G401.6 (cell line): Measurements from ENCODE around the gene PTPRN2.
"Not testable (repeated sequence)": the region's sequence is repeated elsewhere in the genome, so short reads cannot be mapped to it uniquely, and the experiment has no call there.

Experiments
- FAIRE-seq: peaks from 2 replicates; lab custom pipeline; 2012; peaks lifted over from hg19 to GRCh38; lab: Jason Lieb, UNC

PTPRN2 gene

DNA sequence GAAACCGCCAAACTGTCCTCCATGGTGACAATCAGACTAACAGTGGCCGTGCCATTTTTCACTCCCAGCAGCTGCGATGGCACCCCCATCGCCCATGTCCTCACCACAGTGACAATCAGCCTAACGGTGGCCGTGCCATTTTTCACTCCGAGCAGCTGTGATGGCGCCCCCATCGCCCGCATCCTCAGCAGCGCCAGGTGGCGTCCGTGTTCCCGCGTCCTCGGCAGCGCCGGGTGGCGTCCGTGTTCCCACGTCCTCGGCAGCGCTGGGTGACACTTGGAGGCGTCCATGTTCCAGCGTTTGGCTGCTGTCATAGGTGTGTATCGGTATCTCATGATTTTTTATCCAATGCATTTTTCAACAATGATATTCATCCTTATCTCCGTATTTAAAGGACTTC is 267.3 kb downstream of the PTPRN2 start:
- no peak for FAIRE-seq

DNA sequence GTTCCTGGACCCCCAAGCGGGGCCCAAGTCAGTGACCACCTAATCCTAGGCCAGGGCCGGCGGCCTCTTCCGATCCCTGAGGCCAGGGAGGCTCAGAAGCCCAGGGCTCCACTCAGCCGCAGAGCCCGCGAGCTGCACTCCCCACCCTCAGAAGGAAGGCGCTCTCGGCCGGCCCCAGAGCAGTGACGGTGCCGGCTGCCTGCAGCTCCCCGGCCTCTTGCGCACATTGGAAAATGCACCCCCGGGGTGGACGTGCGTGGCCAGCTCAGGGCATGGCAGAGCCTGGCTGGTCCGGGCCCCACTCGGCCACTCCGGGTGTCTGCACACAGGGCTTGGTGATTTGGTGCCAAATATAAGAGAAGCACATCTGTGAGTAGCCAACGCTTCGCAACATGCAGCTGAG is 269.1 kb downstream of the PTPRN2 start:
- FAIRE-seq, result no peak

DNA sequence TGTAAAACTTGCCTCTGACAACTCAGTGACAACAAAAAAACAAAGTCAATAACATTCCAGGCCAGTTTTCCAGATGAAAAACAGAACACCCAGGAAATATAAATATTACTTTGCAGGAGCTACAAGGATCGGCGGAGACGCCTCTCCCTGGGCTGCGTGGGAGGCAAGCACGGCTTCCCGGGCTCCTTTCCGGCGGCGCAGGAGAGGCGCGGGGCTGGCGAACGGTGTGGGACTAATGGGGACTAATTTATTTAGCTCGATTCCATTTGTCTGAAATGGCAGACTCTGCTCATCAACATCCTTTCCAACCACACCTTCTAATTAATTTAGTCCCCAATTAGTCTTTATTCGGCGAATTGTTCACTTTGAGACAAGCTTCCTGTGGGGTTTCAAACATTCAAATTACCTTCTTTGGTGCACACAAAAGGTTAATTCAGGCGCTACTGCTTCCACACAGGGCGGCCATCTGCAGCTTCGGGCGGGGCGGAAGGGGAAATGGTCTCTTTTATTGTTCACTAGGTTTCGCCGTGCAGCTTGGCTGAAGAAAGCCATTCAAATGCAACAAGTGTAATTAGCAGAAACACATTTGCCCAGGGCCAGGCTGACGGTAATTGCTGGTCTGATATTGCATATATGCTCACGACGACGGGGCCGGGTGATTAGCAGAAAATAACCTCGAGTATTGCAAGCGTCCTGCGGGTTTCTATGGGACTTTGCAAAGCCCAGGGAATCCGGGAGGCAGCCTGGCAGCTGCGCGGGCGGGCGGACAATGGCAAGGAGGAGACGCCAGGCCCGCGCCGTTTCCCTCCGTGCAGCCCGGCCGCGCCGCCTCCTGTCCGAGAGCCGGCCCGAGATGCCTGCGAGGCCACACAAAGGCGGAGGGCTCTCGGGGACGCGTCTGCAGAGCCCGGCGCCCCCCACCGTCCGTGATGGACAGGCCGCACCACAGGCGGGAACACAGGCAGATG is 270.1 kb downstream of the PTPRN2 start:
- no peak for FAIRE-seq

DNA sequence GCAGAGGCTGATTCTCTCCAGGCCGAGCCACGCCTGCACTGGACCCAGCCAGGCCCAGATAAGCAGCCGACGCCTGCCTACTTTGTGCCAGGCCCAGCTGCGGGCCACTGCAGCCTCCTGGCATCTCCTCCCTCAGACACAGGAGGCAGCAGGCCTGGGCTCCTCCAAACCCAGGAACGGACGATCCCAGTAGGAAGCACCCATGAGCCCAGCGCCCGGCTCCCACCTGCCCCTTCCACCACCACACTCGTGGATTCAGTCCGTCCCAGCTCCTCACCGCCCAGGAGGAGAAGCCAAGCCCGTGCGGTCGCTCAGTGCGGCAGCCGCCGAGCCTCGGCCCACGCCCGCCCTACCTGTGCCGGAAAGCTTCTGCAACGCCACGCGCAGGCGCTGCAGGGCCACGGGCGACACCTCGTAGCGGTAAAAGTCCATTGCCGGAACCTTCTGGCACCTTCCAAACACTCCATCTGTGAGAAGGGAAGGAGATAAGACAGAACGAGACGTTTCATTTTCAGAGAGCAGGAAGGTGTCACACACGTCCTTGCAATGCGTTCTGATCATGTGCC is 271.1 kb downstream of the PTPRN2 start:
- no peak for FAIRE-seq

DNA sequence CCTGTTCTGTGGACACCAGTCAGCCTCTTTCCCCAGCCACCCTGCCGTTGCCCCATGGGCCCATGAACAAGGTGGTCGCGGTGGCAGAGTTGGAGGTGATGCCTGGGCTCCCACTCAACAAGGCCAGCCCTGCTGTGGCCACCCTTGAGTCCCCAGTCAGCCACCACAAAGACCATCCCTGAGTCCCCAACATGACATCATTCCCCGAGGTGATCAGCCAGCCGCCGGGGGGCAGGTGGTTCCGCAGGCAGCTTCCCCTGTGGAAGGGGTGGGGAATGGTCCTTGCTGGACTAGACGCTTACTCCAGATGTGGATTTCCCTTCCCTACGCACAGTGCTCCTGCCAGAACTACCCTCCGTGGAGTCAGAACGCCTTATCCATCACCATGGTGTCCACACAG is 271.7 kb downstream of the PTPRN2 start:
- no peak for FAIRE-seq

DNA sequence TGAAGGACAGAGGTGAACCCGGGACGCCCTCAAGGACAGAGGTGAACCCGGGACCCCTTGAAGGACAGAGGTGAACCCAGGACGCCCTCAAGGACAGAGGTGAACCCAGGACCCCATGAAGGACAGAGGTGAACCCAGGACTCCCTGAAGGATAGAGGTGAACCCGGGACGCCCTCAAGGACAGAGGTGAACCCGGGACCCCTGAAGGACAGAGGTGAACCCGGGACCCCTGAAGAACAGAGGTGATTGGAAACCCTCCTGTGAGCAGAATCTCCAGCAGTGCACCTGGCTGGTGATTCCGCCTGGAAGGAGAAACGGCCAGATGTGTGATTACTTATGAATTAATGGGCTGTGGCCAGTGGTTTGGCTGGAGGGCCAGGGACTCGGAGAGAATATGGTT is 272.3 kb downstream of the PTPRN2 start:
- no peak for FAIRE-seq

DNA sequence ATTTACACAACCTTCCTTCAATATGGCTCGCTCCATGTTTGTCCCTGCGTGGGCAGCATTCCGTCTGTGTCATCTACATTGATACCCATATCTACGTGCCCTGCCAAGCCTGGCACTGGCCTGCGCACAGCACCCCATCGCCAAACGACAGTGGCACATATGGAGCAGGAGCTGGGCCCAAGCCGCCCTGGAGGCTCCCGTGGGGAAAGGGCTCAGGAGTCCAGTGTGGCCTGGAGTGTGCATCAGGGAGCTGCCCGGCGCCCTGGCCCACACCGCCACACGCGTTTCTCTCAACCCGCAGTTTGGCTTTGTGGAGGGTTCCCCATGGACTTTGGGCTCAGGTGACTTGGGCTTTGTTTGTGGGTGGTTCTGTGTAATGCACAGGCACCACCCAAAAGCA is 273.2 kb downstream of the PTPRN2 start:
- FAIRE-seq, result no peak

DNA sequence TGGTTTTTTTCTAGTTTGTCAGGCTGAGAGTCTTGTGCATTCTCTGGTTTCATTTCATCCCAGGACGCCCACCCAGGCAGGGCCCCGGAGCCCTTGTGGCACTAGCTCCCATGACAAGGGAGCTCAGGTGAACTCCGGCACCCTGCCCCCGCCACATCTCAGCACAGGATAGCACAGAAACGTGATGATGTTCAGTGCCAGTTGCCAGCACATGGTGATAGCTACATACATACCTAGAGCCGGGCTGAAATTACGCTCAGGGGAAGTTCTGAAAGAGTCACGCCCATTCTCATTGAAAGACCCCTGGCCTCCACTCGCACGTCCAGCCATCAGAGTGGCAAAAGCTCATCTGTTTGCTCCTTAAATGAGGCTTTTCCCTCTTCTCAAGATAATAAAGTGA is 273.7 kb downstream of the PTPRN2 start:
- FAIRE-seq, result no peak

DNA sequence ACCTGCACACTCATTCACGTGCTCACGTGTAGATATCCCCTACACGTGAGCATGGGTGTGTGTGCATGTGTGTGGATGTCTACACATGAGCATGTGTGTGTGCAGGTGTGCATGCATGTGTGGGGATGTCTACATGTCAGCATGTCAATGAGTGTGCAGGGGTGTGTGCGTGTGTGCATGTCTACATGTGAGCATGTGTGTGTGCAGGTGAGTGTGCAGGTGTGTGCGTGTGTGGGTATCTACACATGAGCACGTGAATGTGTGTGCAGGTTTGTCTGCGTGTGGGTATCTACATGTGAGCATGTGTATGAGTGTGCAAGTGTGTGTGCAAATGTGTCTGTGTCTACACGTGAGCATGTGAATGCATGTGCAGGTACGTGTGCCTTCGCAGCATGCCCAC is 274.8 kb downstream of the PTPRN2 start:
- no peak for FAIRE-seq

DNA sequence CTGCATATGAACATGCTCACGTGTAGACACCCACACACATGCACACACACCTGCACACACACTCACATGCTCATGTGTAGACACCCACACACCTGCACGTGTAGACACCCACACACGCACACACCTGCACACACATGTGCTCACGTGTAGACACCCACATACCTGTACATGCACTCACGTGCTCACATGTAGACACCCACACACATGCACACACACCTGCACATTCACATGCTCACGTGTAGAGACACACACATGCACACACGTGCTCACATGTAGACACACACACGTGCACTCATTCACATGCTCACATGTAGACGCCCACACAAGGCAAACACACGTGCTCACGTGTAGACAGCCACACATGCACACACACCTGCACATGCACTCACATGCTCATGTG is 275.8 kb downstream of the PTPRN2 start:
- FAIRE-seq, result no peak

DNA sequence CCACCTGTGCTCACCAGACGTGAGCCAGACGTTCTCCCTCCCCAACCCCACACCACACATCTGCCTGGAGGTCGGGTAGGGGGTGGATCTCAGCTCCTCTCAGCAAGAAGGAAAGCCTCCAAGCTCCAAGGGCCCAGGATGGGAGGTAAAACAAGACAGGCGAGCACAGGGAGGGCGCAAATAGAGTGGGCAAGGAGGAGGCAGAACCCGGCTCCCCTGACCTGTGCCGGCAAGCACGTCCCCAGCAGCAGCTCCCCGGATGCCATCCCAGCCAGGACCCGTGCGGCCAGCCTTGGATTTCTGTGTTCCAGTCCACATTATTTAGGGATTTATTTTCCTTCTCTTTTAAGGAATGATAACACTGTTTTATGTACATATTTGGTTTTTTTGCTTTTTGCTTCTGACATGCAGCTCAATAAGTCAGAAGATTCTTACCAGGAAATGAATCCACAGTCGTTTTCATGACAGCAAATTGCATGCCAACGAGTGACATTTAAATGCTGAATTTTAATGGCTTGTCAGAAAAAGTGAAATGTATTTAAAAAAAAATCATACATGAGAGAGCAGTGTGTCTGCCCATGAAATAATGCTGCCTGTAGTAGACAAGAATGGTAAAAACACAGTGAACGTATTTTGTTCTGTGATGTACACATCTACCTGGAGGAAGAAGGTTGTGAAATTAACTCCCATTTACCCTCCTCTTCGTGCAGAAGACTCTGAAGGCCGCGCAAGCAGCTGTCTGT is 276.5 kb downstream of the PTPRN2 start:
- no peak for FAIRE-seq

DNA sequence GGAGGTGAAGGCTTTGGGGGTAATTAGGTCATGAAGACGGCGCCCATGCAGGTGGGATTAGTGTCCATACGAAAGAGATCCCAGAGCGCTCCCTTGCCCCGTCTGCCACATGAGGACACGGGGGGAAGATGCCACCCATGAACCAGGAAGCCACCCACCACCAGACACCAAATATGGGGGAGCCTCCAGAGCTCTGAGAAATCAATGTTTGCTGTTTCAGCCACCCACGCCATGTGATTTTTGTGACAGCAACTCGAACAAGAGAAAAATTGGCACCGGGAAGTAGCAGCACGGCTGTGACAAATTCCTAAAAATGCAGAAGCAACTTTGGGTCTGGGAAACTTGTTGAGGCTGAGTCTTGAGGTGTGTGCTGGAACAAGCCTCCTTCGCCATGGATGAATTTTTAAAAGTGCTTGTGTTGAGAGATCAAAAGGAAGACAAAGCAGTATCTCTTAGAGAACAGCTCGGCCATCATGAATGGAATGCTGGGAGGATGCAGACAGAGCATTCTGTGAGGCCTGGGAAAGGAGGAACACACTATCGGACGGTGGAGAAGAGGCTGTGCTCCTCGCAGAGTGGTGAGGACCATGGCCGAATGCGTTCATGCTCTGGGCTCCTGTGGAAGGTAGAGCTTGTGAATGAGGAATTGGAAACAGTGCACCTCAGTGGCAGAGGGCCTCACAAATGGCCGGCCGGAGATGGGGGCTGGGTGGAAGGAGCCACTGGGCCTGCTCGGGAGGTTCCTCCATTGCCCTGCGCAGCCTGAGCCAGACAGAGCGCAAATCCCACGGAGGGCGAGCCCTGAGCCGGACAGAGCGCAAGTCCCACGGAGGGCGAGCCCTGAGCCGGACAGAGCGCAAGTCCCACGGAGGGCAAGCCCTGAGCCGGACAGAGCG is 277.5 kb downstream of the PTPRN2 start:
- FAIRE-seq, result no peak

DNA sequence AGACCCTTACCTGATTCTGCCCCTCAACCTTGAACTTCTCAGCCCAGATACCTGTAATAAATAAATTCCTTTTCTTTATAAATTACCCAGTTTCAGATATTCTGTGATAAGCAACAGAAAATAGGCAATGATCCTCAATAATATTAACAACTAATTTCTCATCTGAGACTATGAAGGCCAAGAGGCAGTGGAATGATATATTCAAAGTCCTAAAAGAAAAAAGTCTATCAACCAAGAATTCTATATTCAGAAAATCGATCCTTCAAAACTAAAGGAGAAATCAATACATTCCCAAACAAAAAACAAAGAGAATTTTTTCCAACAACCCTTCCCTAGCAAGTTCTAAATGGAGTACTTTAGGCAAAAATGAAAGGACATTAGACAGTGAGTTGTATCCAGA is 279.6 kb downstream of the PTPRN2 start:
- no peak for FAIRE-seq

DNA sequence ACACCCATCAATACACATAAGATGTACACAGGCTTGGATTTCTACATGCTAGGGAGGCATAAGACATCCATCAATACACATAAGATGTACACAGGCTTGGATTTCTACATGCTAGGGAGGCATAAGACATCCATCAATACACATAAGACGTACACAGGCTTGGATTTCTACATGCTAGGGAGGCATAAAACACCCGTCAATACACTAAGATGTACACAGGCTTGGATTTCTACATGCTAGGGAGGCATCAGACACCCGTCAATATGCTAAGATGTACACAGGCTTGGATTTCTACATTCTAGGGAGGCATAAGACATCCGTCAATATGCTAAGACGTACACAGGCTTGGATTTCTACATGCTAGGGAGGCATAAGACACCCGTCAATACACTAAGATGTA is 283.6 kb downstream of the PTPRN2 start:
- not testable (repeated sequence) for FAIRE-seq

DNA sequence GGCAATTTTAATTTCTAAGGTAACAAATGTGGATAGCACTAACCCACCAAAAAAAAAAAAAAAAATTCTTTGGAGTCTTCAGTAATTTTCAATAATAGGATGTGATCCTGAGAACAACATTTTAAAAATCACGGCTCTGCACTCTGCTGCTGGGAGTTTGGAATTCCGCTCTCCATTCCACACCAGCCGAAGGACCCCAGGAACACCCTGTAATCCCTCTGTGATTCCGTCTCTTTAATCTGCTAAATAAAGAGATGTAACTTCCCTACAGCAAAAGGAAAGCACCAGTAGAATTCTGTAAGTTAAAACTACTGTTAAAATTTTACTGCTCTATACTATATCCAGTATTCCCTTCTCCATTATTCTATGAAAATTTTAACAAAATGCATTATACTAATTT is 284.5 kb downstream of the PTPRN2 start:
- FAIRE-seq, result no peak

DNA sequence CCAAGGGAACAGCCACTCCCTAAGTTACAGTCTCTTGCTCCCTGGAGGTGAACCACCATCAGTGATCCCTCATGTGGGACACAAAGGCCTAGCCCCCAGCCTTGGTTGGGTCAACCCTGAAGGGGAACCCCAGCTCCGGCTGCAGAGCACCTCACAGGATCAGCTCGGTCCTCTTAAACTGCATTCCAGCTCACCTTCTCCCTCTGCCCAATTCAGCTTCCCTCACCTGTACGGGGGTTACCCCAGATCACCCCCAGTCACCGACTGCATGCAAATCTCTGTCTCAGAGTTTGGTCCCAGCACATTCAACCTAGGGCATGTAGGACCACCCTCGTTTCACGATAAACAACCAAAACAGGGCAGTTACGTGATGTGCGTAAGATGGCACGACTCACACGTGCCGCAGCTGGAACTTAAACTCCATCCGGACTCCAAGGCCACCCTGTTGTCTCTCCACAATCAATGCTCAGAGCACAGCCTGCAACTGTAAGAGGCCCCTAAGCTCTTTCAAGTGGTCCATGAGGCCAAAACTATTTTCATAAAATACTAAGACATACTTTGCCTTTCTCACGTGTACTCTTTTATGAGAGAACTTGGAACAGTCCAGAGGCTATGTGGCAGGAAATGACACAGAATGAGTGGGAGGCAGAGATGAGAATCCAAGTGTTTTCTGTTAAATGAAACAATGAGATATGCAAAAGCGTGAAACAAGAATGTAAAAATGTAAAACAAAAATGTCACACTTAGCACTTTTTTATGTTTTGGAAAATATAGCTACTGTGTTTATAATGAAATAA is 285.2 kb downstream of the PTPRN2 start:
- no peak for FAIRE-seq

DNA sequence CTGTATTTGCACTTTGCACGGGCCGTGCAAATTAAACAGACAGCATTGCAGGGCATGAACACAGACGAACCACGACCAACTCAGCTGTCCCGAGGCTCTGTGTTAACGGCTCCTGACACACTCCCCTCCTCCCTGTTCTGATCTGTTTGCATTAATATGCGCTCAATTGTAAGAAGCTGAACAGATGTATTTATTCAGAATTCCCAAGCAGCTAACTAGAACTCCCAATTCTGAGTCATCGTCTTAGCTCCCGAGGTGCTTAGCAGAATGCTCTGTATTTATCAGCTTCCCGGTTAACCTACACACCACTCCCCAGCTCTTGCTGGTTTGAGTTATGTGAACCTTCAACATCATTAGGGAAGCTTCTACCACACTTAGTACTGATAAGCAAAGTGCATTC is 286.4 kb downstream of the PTPRN2 start:
- FAIRE-seq, result no peak

DNA sequence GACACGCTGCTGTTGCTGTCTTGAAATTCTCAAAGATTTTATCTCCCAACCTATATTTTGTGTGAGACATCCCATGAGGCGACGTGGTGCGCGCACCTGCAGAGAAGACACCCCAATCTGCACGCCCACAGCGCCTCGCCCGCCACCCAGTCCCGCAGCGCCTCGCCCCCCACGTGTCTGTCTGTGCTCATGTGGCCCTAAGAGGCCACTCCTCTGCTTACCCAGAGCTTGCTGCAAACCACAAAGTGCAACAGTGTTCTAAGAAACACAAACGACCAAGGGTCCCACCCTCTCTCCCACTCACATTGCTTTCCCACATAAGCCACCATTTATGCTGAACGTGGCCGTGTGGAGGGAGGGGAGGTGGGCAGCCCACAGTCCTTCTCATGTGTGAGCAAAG is 287.2 kb downstream of the PTPRN2 start:
- no peak for FAIRE-seq

DNA sequence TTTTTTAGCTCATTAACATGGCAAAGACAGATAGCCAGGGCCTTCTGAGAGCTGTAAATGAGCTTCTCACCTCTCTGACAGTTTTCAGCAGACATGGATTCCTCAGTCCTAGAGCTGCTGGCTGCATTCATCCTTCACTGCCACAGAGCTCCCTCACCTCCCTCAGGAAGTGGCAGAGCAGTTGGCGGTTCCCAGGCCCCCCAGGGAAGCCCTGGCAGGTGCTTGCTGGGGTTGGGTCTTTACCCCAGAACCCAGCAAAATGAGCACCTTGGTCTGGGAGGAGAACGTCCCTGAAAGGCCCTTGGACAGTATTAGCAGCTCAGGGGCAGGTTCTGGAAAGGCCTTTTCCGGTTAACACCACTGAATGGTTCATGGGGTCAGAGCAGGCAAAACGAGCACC is 288.0 kb downstream of the PTPRN2 start:
- FAIRE-seq, result no peak

DNA sequence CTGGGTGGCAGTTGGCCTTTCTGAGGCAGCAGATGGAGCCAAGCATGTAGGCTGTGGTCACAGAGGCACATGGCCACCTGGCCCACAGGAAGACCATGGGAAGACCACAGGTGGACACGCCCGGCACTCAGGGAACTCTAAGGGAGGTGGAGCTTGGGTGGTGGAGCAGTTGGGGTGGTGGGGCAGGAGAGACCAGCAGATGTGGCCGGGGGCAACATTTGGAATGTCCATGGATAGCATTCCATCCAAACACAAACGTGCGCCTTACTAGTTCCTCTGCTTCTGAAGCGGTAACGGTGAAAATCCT is 290.9 kb downstream of the PTPRN2 start:
- no peak for FAIRE-seq

DNA sequence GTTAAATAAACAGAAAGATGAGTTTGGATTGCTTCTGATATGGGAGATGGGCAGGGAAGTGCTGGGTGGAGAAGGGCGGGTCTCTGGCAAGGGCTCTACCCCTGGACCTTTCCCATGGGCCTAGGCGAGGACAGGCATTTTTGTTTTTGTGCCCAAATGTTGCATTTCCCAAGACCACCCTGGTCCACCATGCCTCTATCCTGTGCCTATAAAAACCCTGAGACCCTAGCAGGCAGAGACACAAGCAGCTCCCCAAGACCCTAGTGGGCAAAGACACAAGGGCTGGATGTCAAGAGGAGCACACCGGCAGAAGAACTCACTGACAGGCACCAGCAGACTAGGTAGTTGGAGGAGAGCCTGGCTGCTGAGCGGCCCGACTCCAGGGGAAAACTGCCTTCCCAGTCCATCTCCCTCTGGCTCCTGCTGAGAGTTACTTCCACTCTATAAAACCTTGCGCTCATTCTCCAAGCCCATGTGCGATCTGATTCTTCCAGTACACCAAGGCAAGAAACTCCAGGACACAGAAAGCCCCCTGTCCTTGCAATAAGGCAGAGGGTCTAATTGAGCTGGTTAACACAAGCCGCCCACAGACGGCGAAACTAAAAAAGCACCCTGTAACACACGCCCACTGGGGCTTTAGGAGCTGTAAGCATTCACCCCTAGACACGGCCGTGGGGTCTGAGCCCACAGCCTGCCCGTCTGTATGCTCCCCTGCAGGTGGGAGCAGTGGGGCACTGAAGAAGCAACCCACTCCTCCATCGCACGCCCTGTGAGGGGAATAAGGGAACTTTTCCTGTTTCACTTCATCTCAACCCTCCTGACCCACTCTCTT is 291.4 kb downstream of the PTPRN2 start:
- no peak for FAIRE-seq
